NCI-H1417 (cell line): ENCODE measurements around the gene KLF13.

Experiments used
- DNase-seq, 3 experiments: peaks; one replicate each; lab custom pipeline; 2025; lab: John Stamatoyannopoulos, UW

KLF13 gene

GRCh38 chr15:31316135-31316795 lies 10.4 kb upstream of the KLF13 start:
- no peak for DNase-seq

GRCh38 chr15:31317017-31317416 lies 9.6 kb upstream of the KLF13 start:
- DNase-seq: no peak

- no peak for DNase-seq
Measured at GRCh38 chr15:31317421-31318327, 9.0 kb upstream of the KLF13 start.

GRCh38 chr15:31318429-31318828 lies 8.2 kb upstream of the KLF13 start:
- no peak for DNase-seq

GRCh38 chr15:31320022-31320421 lies 6.6 kb upstream of the KLF13 start:
- no peak for DNase-seq

- no peak for DNase-seq
Measured at GRCh38 chr15:31321418-31321817, 5.2 kb upstream of the KLF13 start.

- DNase-seq: no peak
Measured at GRCh38 chr15:31322504-31322903, 4.1 kb upstream of the KLF13 start.

GRCh38 chr15:31323627-31324026 lies 3.0 kb upstream of the KLF13 start:
- no peak for DNase-seq

- no peak for DNase-seq
Measured at GRCh38 chr15:31324186-31324585, 2.4 kb upstream of the KLF13 start.

GRCh38 chr15:31324806-31325594 lies 1.6 kb upstream of the KLF13 start:
- peak in 2 of 3 experiments; percentile 41 to 82 for DNase-seq

GRCh38 chr15:31325595-31326155 lies 960 bp upstream of the KLF13 start:
- DNase-seq: peak in 2 of 3 experiments; percentile 91 to 93

- DNase-seq: peak; percentile 60 to 98 (median 92)
Measured at GRCh38 chr15:31326875-31327668, 437 bp downstream of the KLF13 start.

- peak; percentile 67 to 92 (median 89) for DNase-seq
Measured at GRCh38 chr15:31327669-31328427, 1.2 kb downstream of the KLF13 start.

GRCh38 chr15:31328428-31328968 lies 1.9 kb downstream of the KLF13 start:
- DNase-seq: peak in 2 of 3 experiments; percentile 69 to 73

- peak; percentile 9 to 71 (median 69) for DNase-seq
Measured at GRCh38 chr15:31328969-31329639, 2.5 kb downstream of the KLF13 start.

- DNase-seq: no peak
Measured at GRCh38 chr15:31329640-31330010, 3.0 kb downstream of the KLF13 start.

GRCh38 chr15:31330111-31330785 lies 3.6 kb downstream of the KLF13 start:
- DNase-seq: no peak

GRCh38 chr15:31330836-31331235 lies 4.2 kb downstream of the KLF13 start:
- DNase-seq: no peak

- no peak for DNase-seq
Measured at GRCh38 chr15:31331389-31331788, 4.8 kb downstream of the KLF13 start.
